HepG2 (cell line): ENCODE measurements around the gene DPH2. TPM values are rescaled to one million over a fixed set of nuclear protein-coding genes. Genes with fewer than 3 reads are reported as not detected.
A peak's percentile ranks its signal among the peaks of the same experiment; 100 is the strongest.

Experiments used
- ARID2 ChIP-seq: sonication (generic); formaldehyde crosslinking; IDR thresholded peaks from 2 replicates; pipeline ENCODE4 v1.8.1; 2022; ENCODE audit warnings: mild to moderate bottlenecking, missing genetic modification reagents, borderline replicate concordance
- BRD4 ChIP-seq: sonication (generic); formaldehyde crosslinking; IDR thresholded peaks from 2 replicates; pipeline ENCODE4 v1.4.0; 2020; ENCODE audit warnings: missing genetic modification reagents
- CREB3 ChIP-seq: sonication (generic); formaldehyde crosslinking; IDR thresholded peaks from 2 replicates; pipeline ENCODE4 v1.5.0; 2020; ENCODE audit warnings: missing genetic modification reagents
- EEA1 ChIP-seq: sonication (generic); formaldehyde crosslinking; IDR thresholded peaks from 2 replicates; pipeline ENCODE4 v1.5.1; 2020; ENCODE audit warnings: mild to moderate bottlenecking, missing genetic modification reagents, borderline replicate concordance
- ESRRA ChIP-seq: sonication (generic); formaldehyde crosslinking; IDR thresholded peaks from 2 replicates; pipeline ENCODE4 v1.5.1; 2020; ENCODE audit warnings: mild to moderate bottlenecking, low read depth, missing genetic modification reagents
- GATA4 ChIP-seq: sonication (generic); IDR thresholded peaks from 2 replicates; pipeline ENCODE4 v1.6.1; 2016; ENCODE audit warnings: antibody characterized with exemption, low read depth, borderline replicate concordance
- GATAD2A ChIP-seq: IDR thresholded peaks from 2 replicates; pipeline ENCODE4 v1.6.1; 2016
- GLMP ChIP-seq: sonication (generic); formaldehyde crosslinking; IDR thresholded peaks from 2 replicates; pipeline ENCODE4 v1.9.0; 2021; ENCODE audit warnings: missing genetic modification reagents, mild to moderate bottlenecking, borderline replicate concordance
- MIXL1 ChIP-seq: IDR thresholded peaks from 2 replicates; pipeline ENCODE4 v1.6.1; 2016
- NR2F1 ChIP-seq, 2 experiments: fragments of 450-650 bp in 1 of 2; formaldehyde crosslinking in 1 of 2; IDR thresholded peaks; 2 replicates each; pipeline versions ENCODE4 v1.5.0 to v1.6.1; 2016 to 2020; ENCODE audit warnings: mild to moderate bottlenecking in 1 of 2, missing compliant biosample characterization in 1 of 2, missing genetic modification reagents in 1 of 2, moderate library complexity in 1 of 2
- PHB2 ChIP-seq: fragments of 450-650 bp; IDR thresholded peaks from 2 replicates; pipeline ENCODE4 v1.6.1; 2018; ENCODE audit not compliant: partially characterized antibody
- RFXAP ChIP-seq: sonication (generic); formaldehyde crosslinking; IDR thresholded peaks from 2 replicates; pipeline ENCODE4 v1.4.0; 2020; ENCODE audit warnings: missing genetic modification reagents, borderline replicate concordance
- RXRA ChIP-seq: sonication (generic); formaldehyde crosslinking; IDR thresholded peaks from 2 replicates; pipeline ENCODE4 v1.5.1; 2020; ENCODE audit warnings: missing genetic modification reagents
- SCMH1 ChIP-seq: sonication (generic); formaldehyde crosslinking; IDR thresholded peaks from 2 replicates; pipeline ENCODE4 v1.9.0; 2021; ENCODE audit warnings: missing genetic modification reagents, mild to moderate bottlenecking, borderline replicate concordance
- SIN3B ChIP-seq: fragments of 150-350 bp; IDR thresholded peaks from 2 replicates; pipeline ENCODE4 v1.6.1; 2014; ENCODE audit warnings: low read length
- SOX5 ChIP-seq: IDR thresholded peaks from 2 replicates; pipeline ENCODE4 v1.6.1; 2016; ENCODE audit warnings: borderline replicate concordance
- YY1 ChIP-seq: IDR thresholded peaks from 2 replicates; pipeline ENCODE4 v1.6.1; 2011; ENCODE audit warnings: low read length, low read depth, moderate library complexity, mild to moderate bottlenecking; ENCODE audit not compliant: insufficient read depth, insufficient replicate concordance
- ZKSCAN5 ChIP-seq: sonication (generic); formaldehyde crosslinking; IDR thresholded peaks from 2 replicates; pipeline ENCODE4 v1.5.1; 2020; ENCODE audit warnings: mild to moderate bottlenecking, missing genetic modification reagents
- ZMAT3 ChIP-seq: sonication (generic); formaldehyde crosslinking; conservative IDR thresholded peaks from 2 replicates; pipeline ENCODE4 v1.7.0; 2021; ENCODE audit warnings: missing genetic modification reagents
- ZNF160 ChIP-seq: sonication (generic); formaldehyde crosslinking; IDR thresholded peaks from 2 replicates; pipeline ENCODE4 v1.8.0; 2022; ENCODE audit warnings: mild to moderate bottlenecking, inconsistent platforms, missing genetic modification reagents
- ZNF747 ChIP-seq: sonication (generic); formaldehyde crosslinking; IDR thresholded peaks from 2 replicates; pipeline ENCODE4 v1.8.1; 2023; ENCODE audit warnings: missing genetic modification reagents, mild to moderate bottlenecking, borderline replicate concordance
- ZNF775 ChIP-seq: sonication (generic); formaldehyde crosslinking; IDR thresholded peaks from 2 replicates; pipeline ENCODE4 v1.4.0; 2020; ENCODE audit warnings: missing genetic modification reagents, mild to moderate bottlenecking, moderate library complexity, borderline replicate concordance
- ZNF777 ChIP-seq: sonication (generic); formaldehyde crosslinking; IDR thresholded peaks from 2 replicates; pipeline ENCODE4 v1.4.0; 2020; ENCODE audit warnings: missing genetic modification reagents
- ZNF841 ChIP-seq: sonication (generic); formaldehyde crosslinking; IDR thresholded peaks from 2 replicates; pipeline ENCODE4 v1.8.1; 2023; ENCODE audit warnings: missing genetic modification reagents, borderline replicate concordance
- polyA plus RNA-seq, 8 experiments: library from polyadenylated mRNA; depleted of rRNA in 3 of 8; stranded (reverse) in 7 of 8; unstranded in 1 of 8; fragments of >200 nt; fragmentation: Illumina TruSeq in 4 of 8; extraction: Trizol in 4 of 8; gene quantifications; 2 replicates each; pipeline versions ENCODE4 v1.2.1 to v1.2.3, GENCODE V29; 2011 to 2016; ENCODE audit warnings: low read depth in 4 of 8, missing spikeins in 1 of 8, mixed read lengths in 1 of 8; ENCODE audit not compliant: insufficient read depth in 1 of 8
- total RNA-seq, 5 experiments: library from RNA; depleted of rRNA; stranded (reverse); fragments of >200 nt; fragmentation: Illumina TruSeq; extraction: Trizol; gene quantifications; 2 replicates each; pipeline ENCODE4 v1.2.3, GENCODE V29; 2016; ENCODE audit warnings: low read depth in 1 of 5
- TF ChIP-seq, protein P1 (sequence below): sonication (generic); formaldehyde crosslinking; IDR thresholded peaks from 2 replicates; pipeline ENCODE4 v1.5.1; 2020; ENCODE audit warnings: mild to moderate bottlenecking, missing genetic modification reagents, borderline replicate concordance
- TF ChIP-seq, protein P2 (sequence below): sonication (generic); formaldehyde crosslinking; IDR thresholded peaks from 2 replicates; pipeline ENCODE4 v1.8.0; 2022; ENCODE audit warnings: mild to moderate bottlenecking, missing genetic modification reagents

The DPH2 gene
- total and polyA plus RNA-seq, 2 of the 13 experiments (the other 11 are each of a cell fraction or from before 2014, with no cell fraction given), result 32.2 to 38.3 TPM

- TF ChIP-seq SCMH1 (CRISPR knock-in tag), result no peak
- no peak for TF ChIP-seq ZNF775 (CRISPR knock-in tag)
- 0 out of 2 replicates have a peak, but pooled peaks have one; percentile 23 for TF ChIP-seq GATAD2A (CRISPR knock-in tag)
- TF ChIP-seq, protein P1, sequence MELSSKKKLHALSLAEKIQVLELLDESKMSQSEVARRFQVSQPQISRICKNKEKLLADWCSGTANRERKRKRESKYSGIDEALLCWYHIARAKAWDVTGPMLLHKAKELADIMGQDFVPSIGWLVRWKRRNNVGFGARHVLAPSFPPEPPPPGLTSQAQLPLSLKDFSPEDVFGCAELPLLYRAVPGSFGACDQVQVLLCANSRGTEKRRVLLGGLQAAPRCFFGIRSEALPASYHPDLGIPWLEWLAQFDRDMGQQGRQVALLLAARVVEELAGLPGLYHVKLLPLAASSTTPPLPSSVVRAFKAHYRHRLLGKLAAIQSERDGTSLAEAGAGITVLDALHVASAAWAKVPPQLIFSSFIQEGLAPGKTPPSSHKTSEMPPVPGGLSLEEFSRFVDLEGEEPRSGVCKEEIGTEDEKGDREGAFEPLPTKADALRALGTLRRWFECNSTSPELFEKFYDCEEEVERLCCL, result no peak
- TF ChIP-seq CREB3 (CRISPR knock-in tag), result no peak
- no peak for TF ChIP-seq PHB2
- TF ChIP-seq ZNF777, result peak; percentile 79
- TF ChIP-seq BRD4 (CRISPR knock-in tag), result no peak
- no peak for TF ChIP-seq GATA4
- TF ChIP-seq RXRA, result peak; percentile 25; the same call in 1 of the 2 replicates
- TF ChIP-seq, protein P2, sequence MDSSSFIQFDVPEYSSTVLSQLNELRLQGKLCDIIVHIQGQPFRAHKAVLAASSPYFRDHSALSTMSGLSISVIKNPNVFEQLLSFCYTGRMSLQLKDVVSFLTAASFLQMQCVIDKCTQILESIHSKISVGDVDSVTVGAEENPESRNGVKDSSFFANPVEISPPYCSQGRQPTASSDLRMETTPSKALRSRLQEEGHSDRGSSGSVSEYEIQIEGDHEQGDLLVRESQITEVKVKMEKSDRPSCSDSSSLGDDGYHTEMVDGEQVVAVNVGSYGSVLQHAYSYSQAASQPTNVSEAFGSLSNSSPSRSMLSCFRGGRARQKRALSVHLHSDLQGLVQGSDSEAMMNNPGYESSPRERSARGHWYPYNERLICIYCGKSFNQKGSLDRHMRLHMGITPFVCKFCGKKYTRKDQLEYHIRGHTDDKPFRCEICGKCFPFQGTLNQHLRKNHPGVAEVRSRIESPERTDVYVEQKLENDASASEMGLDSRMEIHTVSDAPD (CRISPR knock-in tag), result peak; percentile 66; the same call in 1 of the 2 replicates
- TF ChIP-seq YY1, result peak; percentile 27
- TF ChIP-seq ARID2, result peak; percentile 63; the same call in 1 of the 2 replicates
- no peak for TF ChIP-seq GLMP (CRISPR knock-in tag)
- no peak for TF ChIP-seq SOX5 (CRISPR knock-in tag)
- no peak for TF ChIP-seq ZKSCAN5 (CRISPR knock-in tag)
- TF ChIP-seq ZNF160 (CRISPR knock-in tag), result 0 out of 2 replicates have a peak, but pooled peaks have one; percentile 15
- no peak for TF ChIP-seq ZNF747
- no peak for TF ChIP-seq ZNF841 (CRISPR knock-in tag)
- no peak for TF ChIP-seq EEA1
- peak; percentile 29; the same call in 1 of the 2 replicates for TF ChIP-seq ZMAT3 (CRISPR knock-in tag)
- TF ChIP-seq MIXL1, result no peak
- no peak for TF ChIP-seq NR2F1 (CRISPR knock-in tag; IDR thresholded peaks at IDR 0.05)
- no peak for TF ChIP-seq RFXAP (CRISPR knock-in tag)
- peak; percentile 38; the same call in 1 of the 2 replicates for TF ChIP-seq ESRRA (CRISPR knock-in tag)
- TF ChIP-seq SIN3B, result no peak
Observed at GRCh38 chr1:43991476-43992231, 21.8 kb downstream of the DPH2 start, which contains the start of gene CCDC24 (continued).
